IMR-90 (cell line): ENCODE data around the gene RNF43. TPM values are rescaled to one million over a fixed set of nuclear protein-coding genes. Genes with fewer than 3 reads are reported as not detected.

Experiments
- ATAC-seq: fragments of 200-7000 bp; cut with Tn5 transposase; 2 replicates; pipeline ENCODE4 v1.9.1; 2020; ENCODE audit warnings: low read depth, mild to moderate bottlenecking, moderate library complexity
- BruUV-seq: library from RNA; stranded (reverse); fragments of 400-500 nt; replicated peaks from 2 replicates; lab custom pipeline; 2021; lab: Mats Ljungman, UMichigan
- CTCF ChIA-PET: fragments of 300-600 bp; formaldehyde crosslinking; extraction: SDS; loops from one replicate; lab custom pipeline; 2021; ENCODE audit warnings: antibody characterized with exemption; lab: Yijun Ruan, JAX
- POLR2A ChIA-PET: fragments of 300-600 bp; sonication (Branson Sonifier 250); formaldehyde crosslinking; loops from one replicate; lab custom pipeline; 2022; ENCODE audit warnings: antibody characterized with exemption; ENCODE audit not compliant: unreplicated experiment; lab: Charles Lee
- DNase-seq: peaks from one replicate; pipeline ENCODE4 v3.0.0; 2013
- H2AFZ ChIP-seq: replicated peaks from 2 replicates; pipeline ENCODE3; 2013; ENCODE audit warnings: low read length, mild to moderate bottlenecking; ENCODE audit not compliant: poor library complexity
- H2AK5ac ChIP-seq: 2 replicates; pipeline ENCODE4 v1.6.1; 2013; ENCODE audit warnings: low read depth, low read length, inconsistent platforms
- H2AK9ac ChIP-seq: replicated peaks from 2 replicates; pipeline ENCODE3; 2013; ENCODE audit warnings: mild to moderate bottlenecking, low read depth, low read length, moderate library complexity; ENCODE audit not compliant: poor library complexity
- H2BK120ac ChIP-seq: 2 replicates; pipeline ENCODE4 v1.6.1; 2013; ENCODE audit warnings: low read depth, low read length, inconsistent platforms
- H2BK15ac ChIP-seq: 3 replicates; pipeline ENCODE4 v1.6.1; 2013; ENCODE audit warnings: low read depth, low read length, inconsistent platforms
- H2BK20ac ChIP-seq: 2 replicates; pipeline ENCODE4 v1.6.1; 2013; ENCODE audit warnings: low read depth, mild to moderate bottlenecking, inconsistent platforms, low read length, moderate library complexity
- H2BK5ac ChIP-seq: 2 replicates; pipeline ENCODE4 v1.6.1; 2013; ENCODE audit warnings: mild to moderate bottlenecking, low read depth, low read length, inconsistent platforms; ENCODE audit not compliant: poor library complexity, severe bottlenecking
- H3K14ac ChIP-seq: replicated peaks from 2 replicates; pipeline ENCODE4 v1.6.1; 2013; ENCODE audit warnings: low read depth, low read length, inconsistent platforms
- H3K18ac ChIP-seq: 2 replicates; pipeline ENCODE4 v1.6.1; 2013; ENCODE audit warnings: low read depth, low read length, control low read depth
- H3K23ac ChIP-seq: 2 replicates; pipeline ENCODE4 v1.6.1; 2013; ENCODE audit warnings: low read depth, low read length, inconsistent platforms
- H3K27ac ChIP-seq: 2 replicates; pipeline ENCODE4 v1.5.1; 2013; ENCODE audit warnings: mild to moderate bottlenecking, control low read depth, low read length; ENCODE audit not compliant: insufficient read depth
- H3K27me3 ChIP-seq: 2 replicates; pipeline ENCODE4 v1.6.1; 2013; ENCODE audit warnings: low read length; ENCODE audit not compliant: control insufficient read depth, insufficient read depth
- H3K36me3 ChIP-seq: 2 replicates; pipeline ENCODE4 v1.6.1; 2013; ENCODE audit warnings: low read length, mixed read lengths; ENCODE audit not compliant: control insufficient read depth, insufficient read depth
- H3K4ac ChIP-seq: 2 replicates; pipeline ENCODE4 v1.6.1; 2013; ENCODE audit warnings: low read depth, low read length, inconsistent platforms
- H3K4me1 ChIP-seq: 2 replicates; pipeline ENCODE4 v1.6.1; 2013; ENCODE audit warnings: low read length, mixed read lengths; ENCODE audit not compliant: control insufficient read depth, insufficient read depth
- H3K4me2 ChIP-seq: 2 replicates; pipeline ENCODE4 v1.6.1; 2013; ENCODE audit warnings: low read depth, mild to moderate bottlenecking, control low read depth, low read length, moderate library complexity
- H3K4me3 ChIP-seq: 2 replicates; pipeline ENCODE4 v1.5.1; 2013; ENCODE audit warnings: low read depth, mild to moderate bottlenecking, control low read depth, low read length, moderate library complexity; ENCODE audit not compliant: insufficient read depth
- H3K56ac ChIP-seq: 2 replicates; pipeline ENCODE4 v1.6.1; 2013; ENCODE audit warnings: low read length, inconsistent platforms; ENCODE audit not compliant: insufficient read depth; ENCODE audit errors: extremely low read depth
- H3K79me1 ChIP-seq, 2 experiments: 2 replicates each; pipeline ENCODE4 v1.6.1; 2013; ENCODE audit warnings: low read length in 2 of 2, inconsistent platforms in 1 of 2, low read depth in 1 of 2
- H3K9ac ChIP-seq: 2 replicates; pipeline ENCODE4 v1.6.1; 2013; ENCODE audit warnings: low read depth, low read length, control low read depth
- H3K9me1 ChIP-seq: 2 replicates; pipeline ENCODE4 v1.6.1; 2013; ENCODE audit warnings: low read length, inconsistent platforms; ENCODE audit not compliant: insufficient read depth
- H3K9me3 ChIP-seq: 2 replicates; pipeline ENCODE4 v1.6.1; 2013; ENCODE audit warnings: low read length; ENCODE audit not compliant: control insufficient read depth, insufficient read depth
- H4K20me1 ChIP-seq: 2 replicates; pipeline ENCODE4 v1.6.1; 2013; ENCODE audit warnings: low read length, inconsistent platforms; ENCODE audit not compliant: insufficient read depth
- H4K5ac ChIP-seq: 2 replicates; pipeline ENCODE4 v1.6.1; 2013; ENCODE audit warnings: mild to moderate bottlenecking, low read depth, low read length, control low read depth
- H4K8ac ChIP-seq, 2 experiments: 2 replicates each; pipeline ENCODE4 v1.6.1; 2013; ENCODE audit warnings: low read depth in 2 of 2, low read length in 2 of 2, control low read depth in 1 of 2, inconsistent platforms in 1 of 2
- H4K91ac ChIP-seq: 2 replicates; pipeline ENCODE4 v1.6.1; 2013; ENCODE audit warnings: low read depth, low read length, inconsistent platforms; ENCODE audit not compliant: insufficient read depth
- MAFK ChIP-seq: IDR thresholded peaks from 2 replicates; pipeline ENCODE4 v1.6.1; 2012; ENCODE audit warnings: low read depth, low read length, improper control_type of control experiment
- SMC3 ChIP-seq: fragments of 150-350 bp; IDR thresholded peaks from 2 replicates; pipeline ENCODE4 v1.6.1; 2016; ENCODE audit warnings: low read depth, mild to moderate bottlenecking, antibody characterized with exemption, low read length, moderate library complexity
- WGBS, 2 experiments: methylation state at CpG; one replicate each; pipeline versions ENCODE4 v1.1.5 to v1.1.7; 2013; ENCODE audit warnings: missing lambda C conversion rate in 2 of 2; ENCODE audit not compliant: insufficient read length in 1 of 2; ENCODE audit errors: extremely low coverage in 2 of 2; 5-methylcytosine and 5-hydroxymethylcytosine counted together
- dilution Hi-C: fragments of 300-500 bp; cut with HindIII; formaldehyde crosslinking; loops from one replicate; pipeline ENCODE4 v1.14.3; 2018; ENCODE audit warnings: low sequenced_read_pairs; ENCODE audit not compliant: unreplicated experiment
- in situ Hi-C: fragments of 300-500 bp; cut with MboI; formaldehyde crosslinking; loops from 3 replicates; pipeline ENCODE4 v1.14.3; 2019; ENCODE audit warnings: low sequenced_read_pairs, inconsistent platforms, mixed read lengths
- intact Hi-C: fragments of 100-400 bp; cut with micrococcal nuclease; formaldehyde crosslinking; loops from 2 replicates; pipeline ENCODE4 v1.10.0; 2022
- polyA plus RNA-seq, 3 experiments: library from polyadenylated mRNA; depleted of rRNA; stranded (reverse); fragments of >200 nt; gene quantifications; 2 replicates each; pipeline ENCODE4 v1.2.3, GENCODE V29; 2012; ENCODE audit warnings: low replicate concordance in 1 of 3
- total RNA-seq: library from RNA; depleted of rRNA; stranded (reverse); fragments of >200 nt; gene quantifications from 2 replicates; pipeline ENCODE4 v1.2.3, GENCODE V29; 2012

RNF43 gene
- total and polyA plus RNA-seq, 2 of the 4 experiments (the other 2 are of a cell fraction): under 0.01 TPM; not detected in 1

GRCh38 chr17:58420827-58421226, 3.5 kb upstream of the RNF43 start:
- Histone ChIP-seq H4K91ac (no peak overlapping the region), H4K8ac (no peak overlapping the region), H4K20me1 (no peaks in the 10 kb centered on the region), H3K4ac (no peak overlapping the region), H2BK20ac (no peak overlapping the region), H4K5ac (no peak overlapping the region), H3K27me3 (peaks cover 6% of the 10 kb centered on the region), H3K4me2 (no peak overlapping the region), H3K9me3 (no peaks in the 10 kb centered on the region), H3K27ac (no peak overlapping the region), H2BK5ac (no peak overlapping the region), H2AK9ac (no peak overlapping the region), H3K23ac (no peak overlapping the region), H3K79me1 (no peaks in the 10 kb centered on the region), H2AFZ (no peak overlapping the region), H3K9me1 (no peaks in the 10 kb centered on the region), H3K9ac (no peak overlapping the region), H2BK15ac (no peak overlapping the region), H3K18ac (no peak overlapping the region), H3K14ac (no peak overlapping the region), H3K4me3 (no peak overlapping the region), H2AK5ac (no peak overlapping the region), H3K36me3 (no peaks in the 10 kb centered on the region), H2BK120ac (no peak overlapping the region), H3K56ac (no peak overlapping the region), H3K4me1 (no peaks in the 10 kb centered on the region)
- dilution Hi-C loops: no loop called here
- CTCF ChIA-PET: no interaction called here
- intact Hi-C loops: no loop called here
- BruUV-seq: no TSS peak
- in situ Hi-C loops: no loop called here
- ATAC-seq (no peak), DNase-seq (no peak)
- TF ChIP-seq MAFK: no peak
- no peak for TF ChIP-seq SMC3
- no CpG with 5 or more reads among the region's 2 CpGs for WGBS, 2 experiments
- POLR2A ChIA-PET: no interaction called here
